ENCODE results near the gene NCAN. TPM values are rescaled to one million over a fixed set of nuclear protein-coding genes. Genes with fewer than 3 reads are reported as not detected.

The NCAN gene
- total and polyA plus RNA-seq, 2 of the 8 experiments (the other 6 are each of a cell fraction or from before 2014, with no cell fraction given) = 2.7 TPM

- 0 out of 2 replicates have a peak, but pooled peaks have one; percentile 33 for TF ChIP-seq TAF1 (IDR thresholded peaks at IDR 0.05; ENCODE audit: low read depth, low read length)
- TF ChIP-seq BRCA1 (IDR thresholded peaks at IDR 0.05; ENCODE audit: low read depth, low read length) = no peak
- peak; percentile 77 for TF ChIP-seq NRF1 (IDR thresholded peaks at IDR 0.05; ENCODE audit: low read depth, low read length)
- TF ChIP-seq HDAC2 (IDR thresholded peaks at IDR 0.05; ENCODE audit: borderline replicate concordance in 1 of 2, low read depth in 2 of 2, low read length in 2 of 2) = peak in 1 of 2 experiments; percentile 66; a peak in 1 of 4 replicates
- no peak for TF ChIP-seq JUND (IDR thresholded peaks at IDR 0.05; ENCODE audit: low read length)
- TF ChIP-seq POU5F1 (IDR thresholded peaks at IDR 0.05; ENCODE audit: low read depth, low read length) = no peak
- peak; percentile 41; the same call in 1 of the 2 replicates for TF ChIP-seq TBP (IDR thresholded peaks at IDR 0.05; ENCODE audit: low read depth, low read length)
- TF ChIP-seq GABPA (IDR thresholded peaks at IDR 0.05; ENCODE audit: borderline replicate concordance, insufficient read depth, low read length) = no peak
- no peak for TF ChIP-seq CHD7 (IDR thresholded peaks at IDR 0.05; ENCODE audit: insufficient replicate concordance, low read length)
These were observed at the start of gene NCAN (continued) for GRCh38 chr19:19211499-19212420.
